ENCODE results near the gene DISC1. TPM values are rescaled to one million over a fixed set of nuclear protein-coding genes. Genes with fewer than 3 reads are reported as not detected.

Gene DISC1
- total RNA-seq, 1 experiment from 2014 or later, result 1.8 TPM

GRCh38 chr1:231695439-231696255 is 69.1 kb downstream of the DISC1 start:
- Histone ChIP-seq H3K27ac (ENCODE audit: low read depth, low read length, poor library complexity, severe bottlenecking) (no peak overlapping the region), H3K27me3 (replicated peaks; ENCODE audit: insufficient read depth, low read depth, low read length, poor library complexity) (no peaks in the 10 kb centered on the region), H3K9me3 (ENCODE audit: low read depth, low read length, poor library complexity, severe bottlenecking) (no peaks in the 10 kb centered on the region), H3K36me3 (ENCODE audit: insufficient read depth, low read length, poor library complexity, severe bottlenecking) (no peaks in the 10 kb centered on the region), H3K4me1 (ENCODE audit: insufficient read depth, low read length, poor library complexity, severe bottlenecking) (no peaks in the 10 kb centered on the region), H3K4me3 (ENCODE audit: low read depth, low read length, poor library complexity, severe bottlenecking) (no peak overlapping the region)
- no peak for DNase-seq (ENCODE audit: low spot score)
- ChIA-PET POLR2A (ENCODE audit: low non-redundant PET) (no interaction called here), CTCF (no interaction called here)
- TF ChIP-seq EZH2 (IDR thresholded peaks at IDR 0.05; ENCODE audit: borderline replicate concordance, low read depth, low read length, poor library complexity, severe bottlenecking), result no peak
- TF ChIP-seq CTCF (conservative IDR thresholded peaks at IDR 0.05; ENCODE audit: low read depth, low read length), result no peak
- intact Hi-C loops (cut with micrococcal nuclease; ENCODE audit: unreplicated experiment), result no loop called here
- BruUV-seq (replicated peaks), result no TSS peak

- Histone ChIP-seq H3K27ac (ENCODE audit: low read depth, low read length, poor library complexity, severe bottlenecking) (no peak overlapping the region), H3K9me3 (ENCODE audit: low read depth, low read length, poor library complexity, severe bottlenecking) (no peaks in the 10 kb centered on the region), H3K36me3 (ENCODE audit: insufficient read depth, low read length, poor library complexity, severe bottlenecking) (no peaks in the 10 kb centered on the region), H3K27me3 (replicated peaks; ENCODE audit: insufficient read depth, low read depth, low read length, poor library complexity) (no peaks in the 10 kb centered on the region), H3K4me3 (ENCODE audit: low read depth, low read length, poor library complexity, severe bottlenecking) (no peak overlapping the region), H3K4me1 (ENCODE audit: insufficient read depth, low read length, poor library complexity, severe bottlenecking) (no peaks in the 10 kb centered on the region)
- POLR2A ChIA-PET (ENCODE audit: low non-redundant PET), result no interaction called here
- CTCF ChIA-PET, result no interaction called here
- TF ChIP-seq EZH2 (IDR thresholded peaks at IDR 0.05; ENCODE audit: borderline replicate concordance, low read depth, low read length, poor library complexity, severe bottlenecking), result no peak
- TF ChIP-seq CTCF (conservative IDR thresholded peaks at IDR 0.05; ENCODE audit: low read depth, low read length), result no peak
- no peak for DNase-seq (ENCODE audit: low spot score)
- intact Hi-C loops (cut with micrococcal nuclease; ENCODE audit: unreplicated experiment), result no loop called here
- no TSS peak for BruUV-seq (replicated peaks)
These were observed 73.2 kb downstream of the DISC1 start for GRCh38 chr1:231699784-231700183.

- TF ChIP-seq CTCF (conservative IDR thresholded peaks at IDR 0.05; ENCODE audit: low read depth, low read length), result no peak
- no peak for TF ChIP-seq EZH2 (IDR thresholded peaks at IDR 0.05; ENCODE audit: borderline replicate concordance, low read depth, low read length, poor library complexity, severe bottlenecking)
- Histone ChIP-seq H3K36me3 (ENCODE audit: insufficient read depth, low read length, poor library complexity, severe bottlenecking) (no peaks in the 10 kb centered on the region), H3K27ac (ENCODE audit: low read depth, low read length, poor library complexity, severe bottlenecking) (no peak overlapping the region), H3K9me3 (ENCODE audit: low read depth, low read length, poor library complexity, severe bottlenecking) (no peaks in the 10 kb centered on the region), H3K4me3 (ENCODE audit: low read depth, low read length, poor library complexity, severe bottlenecking) (no peak overlapping the region), H3K4me1 (ENCODE audit: insufficient read depth, low read length, poor library complexity, severe bottlenecking) (no peaks in the 10 kb centered on the region), H3K27me3 (replicated peaks; ENCODE audit: insufficient read depth, low read depth, low read length, poor library complexity) (no peaks in the 10 kb centered on the region)
- intact Hi-C loops (cut with micrococcal nuclease; ENCODE audit: unreplicated experiment), result no loop called here
- DNase-seq (ENCODE audit: low spot score), result no peak
- ChIA-PET CTCF (no interaction called here), POLR2A (ENCODE audit: low non-redundant PET) (no interaction called here)
- no TSS peak for BruUV-seq (replicated peaks)
These were observed 74.7 kb downstream of the DISC1 start for GRCh38 chr1:231701306-231701705.
